H1 (cell line): ENCODE results near the gene TTPAL. TPM values are rescaled to one million over a fixed set of nuclear protein-coding genes. Genes with fewer than 3 reads are reported as not detected.

Source experiments
- CTCF ChIA-PET: fragments of 300-600 bp; sonication (Branson Sonifier 250); formaldehyde crosslinking; loops from one replicate; lab custom pipeline; 2021; ENCODE audit not compliant: partially characterized antibody; lab: Charles Lee
- POLR2A ChIA-PET: fragments of 300-600 bp; sonication (Branson Sonifier 250); formaldehyde crosslinking; loops from one replicate; lab custom pipeline; 2021; ENCODE audit warnings: inconsistent platforms; ENCODE audit not compliant: partially characterized antibody; lab: Charles Lee
- DNase-seq, 2 experiments: peaks; one replicate each; pipeline versions ENCODE4 v3.0.0 to v3.0.0-alpha.2; 2010 to 2022; ENCODE audit warnings: low spot score in 2 of 2, low read depth in 1 of 2, mixed read lengths in 1 of 2
- FAIRE-seq: peaks from 2 replicates; lab custom pipeline; 2011; peaks lifted over from hg19 to GRCh38; lab: Jason Lieb, UNC
- H2AFZ ChIP-seq: 2 replicates; pipeline ENCODE4 v1.8.1; 2012; ENCODE audit warnings: low read length, inconsistent platforms
- H2AK5ac ChIP-seq: 2 replicates; pipeline ENCODE4 v1.6.1; 2013; ENCODE audit warnings: low read depth, low read length
- H2BK120ac ChIP-seq: replicated peaks from 2 replicates; pipeline ENCODE3; 2013; ENCODE audit warnings: low read depth, low read length, inconsistent platforms
- H2BK12ac ChIP-seq: 2 replicates; pipeline ENCODE4 v1.6.1; 2013; ENCODE audit warnings: low read depth, low read length
- H2BK15ac ChIP-seq: 2 replicates; pipeline ENCODE4 v1.6.1; 2013; ENCODE audit warnings: low read length
- H2BK20ac ChIP-seq: 2 replicates; pipeline ENCODE4 v1.6.1; 2013; ENCODE audit warnings: low read length
- H2BK5ac ChIP-seq: 2 replicates; pipeline ENCODE4 v1.6.1; 2013; ENCODE audit warnings: low read depth, low read length
- H3K14ac ChIP-seq: 2 replicates; pipeline ENCODE4 v1.6.1; 2013; ENCODE audit warnings: inconsistent platforms; ENCODE audit not compliant: insufficient read length
- H3K18ac ChIP-seq: 2 replicates; pipeline ENCODE4 v1.6.1; 2013; ENCODE audit warnings: low read length; ENCODE audit errors: extremely low read depth
- H3K23ac ChIP-seq: 2 replicates; pipeline ENCODE4 v1.6.1; 2013; ENCODE audit warnings: inconsistent platforms; ENCODE audit not compliant: insufficient read length
- H3K23me2 ChIP-seq: 2 replicates; pipeline ENCODE4 v1.6.1; 2013; ENCODE audit warnings: low read depth, low read length
- H3K27ac ChIP-seq: 2 replicates; pipeline ENCODE4 v1.6.1; 2011; ENCODE audit warnings: low read depth, low read length, inconsistent platforms
- H3K27me3 ChIP-seq, 4 experiments: replicated peaks in 1 of 4; 1 replicate in 1 of 4; 2 replicates in 3 of 4; pipeline versions ENCODE4 v1.6.1 to v1.8.1; 2011 to 2013; ENCODE audit warnings: low read length in 3 of 4, mild to moderate bottlenecking in 3 of 4, inconsistent platforms in 2 of 4, mixed read lengths in 2 of 4, moderate library complexity in 1 of 4; ENCODE audit not compliant: control insufficient read depth in 3 of 4, insufficient read depth in 3 of 4; ENCODE audit errors: extremely low read depth in 1 of 4
- H3K36me3 ChIP-seq, 4 experiments: 2 replicates each; pipeline versions ENCODE4 v1.6.1 to v1.8.1; 2011 to 2013; ENCODE audit warnings: mild to moderate bottlenecking in 4 of 4, low read length in 3 of 4, moderate library complexity in 2 of 4, control low read depth in 1 of 4, inconsistent platforms in 1 of 4; ENCODE audit not compliant: insufficient read depth in 4 of 4, control insufficient read depth in 2 of 4
- H3K4ac ChIP-seq: replicated peaks from 2 replicates; pipeline ENCODE3; 2013; ENCODE audit warnings: low read length, low read depth, mixed read lengths, inconsistent platforms; ENCODE audit not compliant: insufficient read length
- H3K4me1 ChIP-seq, 4 experiments: replicated peaks in 1 of 4; 1 replicate in 1 of 4; 2 replicates in 3 of 4; pipeline versions ENCODE4 v1.6.1 to v1.8.1; 2011 to 2013; ENCODE audit warnings: low read length in 3 of 4, inconsistent platforms in 2 of 4, mixed read lengths in 1 of 4; ENCODE audit not compliant: insufficient read depth in 4 of 4, control insufficient read depth in 3 of 4
- H3K4me2 ChIP-seq, 2 experiments: 2 replicates each; pipeline versions ENCODE4 v1.6.1 to v1.8.1; 2011 to 2013; ENCODE audit warnings: low read depth in 2 of 2, low read length in 2 of 2, control low read depth in 1 of 2, inconsistent platforms in 1 of 2, mild to moderate bottlenecking in 1 of 2; ENCODE audit not compliant: insufficient read depth in 1 of 2
- H3K4me3 ChIP-seq, 4 experiments: fragments of 200-600, 300-600 bp in 1 of 4; sonication (generic), shearing (Covaris generic), sonication (Bioruptor Twin) in 1 of 4; 2 replicates each; pipeline versions ENCODE4 v1.5.1 to v1.8.1; 2011 to 2016; ENCODE audit warnings: low read length in 4 of 4, low read depth in 3 of 4, control low read depth in 2 of 4, inconsistent platforms in 2 of 4, mild to moderate bottlenecking in 2 of 4, mixed read lengths in 1 of 4, moderate library complexity in 1 of 4; ENCODE audit not compliant: insufficient read depth in 2 of 4; ENCODE audit errors: extremely low read depth in 1 of 4
- H3K56ac ChIP-seq: replicated peaks from 2 replicates; pipeline ENCODE3; 2013; ENCODE audit warnings: low read depth, mild to moderate bottlenecking, mixed read lengths, low read length, inconsistent platforms; ENCODE audit not compliant: insufficient read length
- H3K79me1 ChIP-seq: 2 replicates; pipeline ENCODE4 v1.6.1; 2013; ENCODE audit warnings: low read depth, low read length, control low read depth
- H3K79me2 ChIP-seq, 2 experiments: 2 replicates each; pipeline versions ENCODE4 v1.6.1 to v1.8.1; 2012 to 2013; ENCODE audit warnings: low read length in 2 of 2, mild to moderate bottlenecking in 2 of 2, inconsistent platforms in 1 of 2; ENCODE audit not compliant: insufficient read depth in 2 of 2, control insufficient read depth in 1 of 2
- H3K9ac ChIP-seq, 4 experiments: replicated peaks in 1 of 4; 1 replicate in 1 of 4; 2 replicates in 3 of 4; pipeline versions ENCODE4 v1.6.1 to v1.8.1; 2011 to 2013; ENCODE audit warnings: low read depth in 3 of 4, low read length in 3 of 4, control low read depth in 2 of 4, mild to moderate bottlenecking in 2 of 4, moderate library complexity in 2 of 4, inconsistent platforms in 1 of 4; ENCODE audit errors: extremely low read depth in 1 of 4
- H3K9me3 ChIP-seq, 2 experiments: 2 replicates each; pipeline versions ENCODE4 v1.6.1 to v1.8.1; 2012 to 2013; ENCODE audit warnings: mild to moderate bottlenecking in 2 of 2, moderate library complexity in 2 of 2, control low read depth in 1 of 2, inconsistent platforms in 1 of 2, low read depth in 1 of 2, low read length in 1 of 2, mixed read lengths in 1 of 2; ENCODE audit not compliant: insufficient read depth in 2 of 2
- H4K20me1 ChIP-seq, 2 experiments: replicated peaks in 1 of 2; 2 replicates each; pipeline versions ENCODE3 to v1.8.1; 2011 to 2013; ENCODE audit warnings: inconsistent platforms in 2 of 2, low read length in 2 of 2, mild to moderate bottlenecking in 1 of 2; ENCODE audit not compliant: insufficient read depth in 2 of 2, control insufficient read depth in 1 of 2
- H4K5ac ChIP-seq: 2 replicates; pipeline ENCODE4 v1.6.1; 2013; ENCODE audit warnings: low read length, low read depth, mixed read lengths, inconsistent platforms; ENCODE audit not compliant: insufficient read length
- H4K8ac ChIP-seq: 2 replicates; pipeline ENCODE4 v1.8.0; 2013; ENCODE audit warnings: mild to moderate bottlenecking, moderate library complexity, low read length, inconsistent platforms; ENCODE audit not compliant: insufficient read depth; ENCODE audit errors: extremely low read depth
- H4K91ac ChIP-seq: replicated peaks from 2 replicates; pipeline ENCODE3; 2013; ENCODE audit warnings: low read length, mixed read lengths, inconsistent platforms; ENCODE audit not compliant: insufficient read length
- EP300 ChIP-seq, 2 experiments: IDR thresholded peaks; 1 replicate in 1 of 2; 2 replicates in 1 of 2; pipeline ENCODE4 v1.6.1; 2011 to 2012; ENCODE audit warnings: low read depth in 2 of 2, low read length in 2 of 2, mild to moderate bottlenecking in 2 of 2, borderline replicate concordance in 1 of 2, inconsistent platforms in 1 of 2, moderate library complexity in 1 of 2
- EZH2 ChIP-seq: fragments of 200-600 bp; sonication (generic); IDR thresholded peaks from 2 replicates; pipeline ENCODE4 v1.7.1; 2012; ENCODE audit warnings: low read depth, mild to moderate bottlenecking, moderate library complexity, low read length, inconsistent platforms; ENCODE audit not compliant: severe bottlenecking
- JUN ChIP-seq: IDR thresholded peaks from 2 replicates; pipeline ENCODE4 v1.6.1; 2011; ENCODE audit warnings: low read depth, mild to moderate bottlenecking, improper control_type of control experiment, low read length
- PHF8 ChIP-seq: fragments of 200-600 bp; sonication (generic); conservative IDR thresholded peaks from 2 replicates; pipeline ENCODE4 v1.7.1; 2012; ENCODE audit warnings: low read depth, mild to moderate bottlenecking, inconsistent platforms, low read length, moderate library complexity
- RNF2 ChIP-seq: fragments of 200-900, 300-1000 bp; sonication (generic); IDR thresholded peaks from 2 replicates; pipeline ENCODE4 v1.7.1; 2016; ENCODE audit warnings: borderline replicate concordance, low read depth, mild to moderate bottlenecking, antibody characterized with exemption, low read length; ENCODE audit not compliant: poor library complexity, severe bottlenecking; ENCODE audit errors: missing control alignments
- SP2 ChIP-seq: IDR thresholded peaks from 2 replicates; pipeline ENCODE4 v1.6.1; 2012; ENCODE audit warnings: mild to moderate bottlenecking, low read length, inconsistent platforms
- SRF ChIP-seq: IDR thresholded peaks from 2 replicates; pipeline ENCODE4 v1.6.1; 2011; ENCODE audit warnings: mild to moderate bottlenecking, low read depth, low read length, moderate library complexity
- TAF7 ChIP-seq: optimal IDR thresholded peaks from 2 replicates; pipeline ENCODE3; 2011; ENCODE audit warnings: low read depth, mild to moderate bottlenecking, inconsistent platforms, low read length, moderate library complexity, borderline replicate concordance
- TBP ChIP-seq: IDR thresholded peaks from 2 replicates; pipeline ENCODE4 v1.6.1; 2011; ENCODE audit warnings: low read depth, low read length, improper control_type of control experiment
- YY1 ChIP-seq: IDR thresholded peaks from 2 replicates; pipeline ENCODE4 v1.6.1; 2011; ENCODE audit warnings: low read depth, mild to moderate bottlenecking, low read length
- WGBS, 2 experiments: shearing (Covaris generic) in 1 of 2; methylation state at CpG; one replicate each; pipeline versions ENCODE4 v1.1.6 to v1.1.7; 2013 to 2015; ENCODE audit warnings: low lambda C conversion rate in 2 of 2, mixed read lengths in 2 of 2, inconsistent platforms in 1 of 2, low coverage in 1 of 2, missing lambda C conversion rate in 1 of 2; ENCODE audit not compliant: insufficient replicate concordance in 2 of 2, insufficient coverage in 1 of 2, insufficient read length in 1 of 2; ENCODE audit errors: extremely low coverage in 1 of 2, missing lambda C conversion rate in 1 of 2; 5-methylcytosine and 5-hydroxymethylcytosine counted together
- polyA plus RNA-seq, 7 experiments: library from polyadenylated mRNA; depleted of rRNA in 3 of 7; stranded (reverse) in 5 of 7; unstranded in 2 of 7; fragments of >200 nt in 5 of 7; fragments of 200-250 nt in 2 of 7; gene quantifications; 1 replicate in 5 of 7; 2 replicates in 1 of 7; 4 replicates in 1 of 7; pipeline versions ENCODE4 v1.2.1 to v1.2.3, GENCODE V29; 2011 to 2013; ENCODE audit warnings: missing spikeins in 2 of 7, mixed read lengths in 2 of 7
- total RNA-seq: library from RNA; stranded (reverse); fragmentation: NEBNext Ultra II Directional; extraction: Animal tissue kit (Norgen Biotek cat#: 25700); gene quantifications from 2 replicates; pipeline ENCODE4 v1.2.1, GENCODE V29; 2021
- TF ChIP-seq, protein P1 (sequence below): IDR thresholded peaks from 2 replicates; pipeline ENCODE4 v1.6.1; 2012; ENCODE audit warnings: inconsistent platforms
- TF ChIP-seq, protein P2 (sequence below): IDR thresholded peaks from 2 replicates; pipeline ENCODE4 v1.6.1; 2011; ENCODE audit warnings: low read depth, mild to moderate bottlenecking, low read length; ENCODE audit not compliant: insufficient read depth

The TTPAL gene
- total and polyA plus RNA-seq, 2 of the 8 experiments (the other 6 are each of a cell fraction or from before 2014, with no cell fraction given): 2.8 to 14.0 TPM

DNA sequence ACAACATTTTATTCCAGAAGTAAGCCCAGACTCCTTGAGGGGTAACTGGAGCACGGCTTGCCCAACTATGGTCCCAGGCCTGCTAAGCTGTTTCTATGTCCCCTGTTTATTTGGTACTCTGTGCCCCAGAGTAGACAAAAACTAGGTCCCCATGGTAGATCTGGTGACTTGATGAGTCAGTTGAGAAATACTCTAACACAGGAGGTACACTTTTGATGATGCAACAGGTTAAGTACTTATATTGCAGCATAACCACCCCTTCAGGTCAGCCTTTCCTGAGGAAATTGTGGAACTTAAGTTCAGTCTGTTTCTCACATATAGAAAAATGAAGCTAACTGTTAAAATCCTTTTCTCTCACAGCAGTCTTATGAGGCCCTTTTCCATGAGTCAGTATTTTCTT, 19.6 kb downstream of the TTPAL start:
- Histone ChIP-seq H3K27ac (no peak overlapping the region), H3K79me1 (no peaks in the 10 kb centered on the region; the same call in 1 of the 2 replicates), H2AFZ (no peak overlapping the region), H3K4me2 (no peak overlapping the region), H3K4me3 (no peak overlapping the region), H3K14ac (no peak overlapping the region), H4K5ac (no peak overlapping the region), H3K9ac (0 out of 7 replicates have a peak overlapping the region, but pooled peaks of 1 of the 4 experiments have one; percentile 9), H2AK5ac (no peak overlapping the region), H3K9me3 (no peaks in the 10 kb centered on the region), H3K56ac (no peak overlapping the region), H4K91ac (no peak overlapping the region), H3K23ac (no peak overlapping the region), H2BK5ac (no peak overlapping the region), H3K4ac (no peak overlapping the region), H3K23me2 (no peaks in the 10 kb centered on the region; the same call in 1 of the 2 replicates), H2BK15ac (no peak overlapping the region), H4K20me1 (peaks cover 0 to 2% of the 10 kb centered on the region in 2 experiments), H3K18ac (no peak overlapping the region), H3K27me3 (no peaks in the 10 kb centered on the region), H2BK120ac (no peak overlapping the region), H2BK20ac (no peak overlapping the region), H3K36me3 (peaks cover 9 to 38% (median 27%) of the 10 kb centered on the region in 4 experiments; a peak in 6 of 8 replicates), H2BK12ac (no peak overlapping the region), H4K8ac (no peak overlapping the region), H3K79me2 (no peaks in the 10 kb centered on the region), H3K4me1 (no peaks in the 10 kb centered on the region)
- no peak for DNase-seq
- ChIA-PET CTCF (interaction anchor here (1.0 to 3.0 kb wide), 2 partner anchors 115 to 168 kb away, joined by 3 to 10 read pairs; no protein-coding TSS in a partner anchor), POLR2A (interaction anchor here (0.8 to 1.3 kb wide), 3 partner anchors 9 to 107 kb away, joined by 3 to 5 read pairs (median 3); no protein-coding TSS in a partner anchor)
- FAIRE-seq: no peak
- 85% methylated on average over 1 of the region's 1 CpG; no CpG with 5 or more reads in 1 of the 2 experiments for WGBS, 2 experiments
- TF ChIP-seq YY1: no peak
- TF ChIP-seq SRF: no peak
- no peak for TF ChIP-seq EP300 (IDR thresholded peaks at IDR 0.05; ENCODE audit: borderline replicate concordance in 1 of 2, low read depth in 2 of 2, low read length in 2 of 2)
- no peak for TF ChIP-seq EZH2
- TF ChIP-seq PHF8: no peak
- TF ChIP-seq TBP: no peak
- no peak for TF ChIP-seq SP2
- no peak for TF ChIP-seq TAF7
- TF ChIP-seq, protein P1, sequence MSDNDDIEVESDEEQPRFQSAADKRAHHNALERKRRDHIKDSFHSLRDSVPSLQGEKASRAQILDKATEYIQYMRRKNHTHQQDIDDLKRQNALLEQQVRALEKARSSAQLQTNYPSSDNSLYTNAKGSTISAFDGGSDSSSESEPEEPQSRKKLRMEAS: no peak
- no peak for TF ChIP-seq RNF2
- TF ChIP-seq, protein P2, sequence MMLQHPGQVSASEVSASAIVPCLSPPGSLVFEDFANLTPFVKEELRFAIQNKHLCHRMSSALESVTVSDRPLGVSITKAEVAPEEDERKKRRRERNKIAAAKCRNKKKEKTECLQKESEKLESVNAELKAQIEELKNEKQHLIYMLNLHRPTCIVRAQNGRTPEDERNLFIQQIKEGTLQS: no peak
- TF ChIP-seq JUN: no peak
